GM19240 (cell line): ENCODE measurements around the gene SERPINA3.
"Not testable (repeated sequence)": the region's sequence is repeated elsewhere in the genome, so short reads cannot be mapped to it uniquely, and the experiment has no call there.

Experiments used
- DNase-seq: peaks from one replicate; pipeline ENCODE4 v3.0.0; 2011; ENCODE audit warnings: low spot score; ENCODE audit not compliant: insufficient read length

Gene SERPINA3

DNA sequence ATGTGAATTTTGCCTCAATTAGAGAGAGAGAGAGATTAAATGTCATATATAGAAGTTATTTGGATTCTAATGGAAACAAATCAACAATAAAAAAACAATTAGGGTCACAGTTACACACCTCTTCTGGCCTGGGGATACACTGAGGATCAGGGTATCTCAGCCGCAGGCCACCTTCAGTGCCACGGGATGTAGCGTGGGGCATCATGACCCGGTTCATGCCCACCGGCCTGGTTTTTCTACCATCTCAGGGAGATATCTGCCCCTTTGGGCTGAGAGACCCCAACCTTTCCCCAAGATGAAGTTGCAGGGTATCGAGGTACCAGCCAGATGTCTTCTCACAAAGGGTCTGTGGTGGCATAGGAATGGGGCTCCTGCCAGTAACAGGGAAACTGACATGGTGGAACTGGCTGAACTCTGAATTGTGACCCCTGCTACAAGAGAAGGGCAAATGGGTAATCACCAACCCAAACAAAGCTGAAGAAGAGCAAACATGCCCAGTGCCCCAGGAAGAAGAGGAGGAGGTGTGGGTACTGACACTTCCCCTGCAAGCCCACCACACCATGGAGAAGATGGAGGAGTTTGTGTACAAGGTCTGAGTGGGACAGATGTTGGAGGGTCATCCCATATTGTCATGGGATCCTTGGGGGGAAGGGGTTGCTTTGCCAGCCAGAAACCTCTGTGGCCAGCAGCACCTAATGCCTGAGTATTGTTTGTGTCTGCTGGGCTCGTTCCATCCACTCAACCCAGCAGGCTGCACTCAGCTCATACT lies 19.5 kb downstream of the SERPINA3 start:
- DNase-seq = no peak

DNA sequence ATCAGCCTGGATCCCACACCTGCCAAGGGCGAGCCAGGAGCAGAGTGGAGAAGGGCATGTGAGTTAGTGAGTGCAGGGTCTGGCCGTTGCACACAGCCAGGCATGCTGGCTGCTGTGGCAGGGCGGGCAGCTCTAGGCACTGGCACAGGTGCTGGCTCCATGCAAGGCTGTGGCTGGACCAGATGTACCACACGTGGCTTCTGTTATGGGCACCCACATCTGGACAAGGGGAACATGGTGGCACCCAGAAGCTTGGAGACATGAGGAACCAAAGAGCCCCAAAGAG lies 20.1 kb downstream of the SERPINA3 start:
- no peak for DNase-seq

DNA sequence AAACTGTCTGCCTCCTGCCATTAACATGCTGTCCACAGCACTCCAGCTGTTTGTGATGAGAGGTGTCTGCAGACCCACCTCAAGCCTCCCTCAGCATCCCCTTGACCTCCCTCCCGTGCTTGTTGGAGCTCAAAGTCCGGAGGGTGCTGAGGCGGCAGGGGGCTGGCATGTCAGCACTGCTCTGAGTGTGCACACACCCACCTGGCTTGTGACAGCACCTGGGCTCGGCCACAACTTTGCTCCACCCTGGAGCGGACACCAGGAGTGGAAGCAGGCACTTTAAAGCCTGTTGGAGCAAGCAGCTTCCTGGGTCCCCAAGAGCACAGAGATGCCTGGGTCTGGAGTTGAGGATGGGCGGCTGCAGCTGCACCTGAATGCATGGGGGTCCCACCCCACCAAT lies 20.9 kb downstream of the SERPINA3 start:
- DNase-seq = no peak

DNA sequence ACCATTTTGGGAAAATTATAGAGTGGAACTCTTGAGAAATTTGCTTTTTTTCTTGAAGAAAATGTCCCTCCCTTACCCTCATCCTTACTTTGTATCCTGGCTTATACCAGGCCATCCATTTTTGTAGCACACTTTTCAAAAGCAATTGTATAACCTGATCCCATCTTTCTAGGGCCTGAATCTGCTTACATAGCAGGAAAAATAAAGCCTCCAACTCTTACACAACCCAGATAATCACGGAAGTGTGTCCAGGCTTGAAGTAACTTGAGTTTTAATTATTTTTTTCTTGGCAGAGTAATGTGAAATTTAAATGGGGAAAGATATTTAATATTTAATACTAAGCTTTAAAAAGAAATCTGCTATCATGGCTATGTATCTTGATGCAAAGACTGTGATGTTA lies 23.0 kb downstream of the SERPINA3 start:
- DNase-seq = no peak

DNA sequence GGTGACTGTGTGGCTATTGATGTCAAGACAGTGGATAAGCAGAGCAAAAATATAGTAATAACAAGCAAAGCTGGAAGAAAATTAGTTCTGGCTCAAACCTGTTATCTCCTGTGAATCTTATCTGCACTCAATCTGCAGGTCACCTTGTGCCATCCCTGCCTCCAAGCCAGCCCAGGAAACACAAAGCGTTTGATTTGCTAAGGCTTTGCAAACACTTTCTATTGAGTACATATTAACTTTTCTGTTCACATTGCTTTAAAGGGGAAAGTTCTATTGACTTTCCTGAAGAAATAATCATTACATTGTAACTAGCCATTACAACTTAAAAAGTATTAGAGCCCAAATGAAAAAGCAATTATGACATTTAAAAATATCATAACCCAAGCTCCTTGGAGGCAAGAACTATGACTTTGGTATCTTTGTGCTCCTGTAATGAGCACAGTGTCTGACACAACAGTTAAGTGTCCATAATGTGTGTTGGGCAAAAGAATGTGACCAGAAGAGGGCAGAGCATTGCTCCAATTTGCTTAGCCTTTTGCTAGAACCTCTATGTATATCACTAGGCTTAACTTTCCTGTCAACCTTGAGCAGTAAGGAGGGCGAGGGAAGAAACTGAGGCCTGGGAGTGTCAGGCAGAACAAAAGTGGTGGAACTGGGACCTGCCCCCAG lies 24.7 kb downstream of the SERPINA3 start:
- DNase-seq = no peak

DNA sequence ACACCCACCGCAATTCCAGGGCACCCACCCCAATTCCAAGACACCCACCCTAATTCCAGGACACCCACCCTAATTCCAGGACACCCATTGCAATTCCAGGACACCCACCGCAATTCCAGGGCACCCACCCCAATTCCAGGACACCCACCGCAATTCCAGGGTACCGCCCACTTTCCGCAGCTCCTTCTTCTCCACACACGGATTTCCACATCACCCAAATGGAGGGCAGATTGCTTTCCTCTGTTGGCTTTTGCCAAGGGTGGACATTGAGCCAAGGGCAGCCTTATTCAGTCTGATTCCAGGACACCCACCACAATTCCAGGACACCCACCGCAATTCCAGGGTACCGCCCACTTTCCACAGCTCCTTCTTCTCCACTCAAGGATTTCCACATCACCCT lies 25.6 kb downstream of the SERPINA3 start:
- DNase-seq = not testable (repeated sequence)

DNA sequence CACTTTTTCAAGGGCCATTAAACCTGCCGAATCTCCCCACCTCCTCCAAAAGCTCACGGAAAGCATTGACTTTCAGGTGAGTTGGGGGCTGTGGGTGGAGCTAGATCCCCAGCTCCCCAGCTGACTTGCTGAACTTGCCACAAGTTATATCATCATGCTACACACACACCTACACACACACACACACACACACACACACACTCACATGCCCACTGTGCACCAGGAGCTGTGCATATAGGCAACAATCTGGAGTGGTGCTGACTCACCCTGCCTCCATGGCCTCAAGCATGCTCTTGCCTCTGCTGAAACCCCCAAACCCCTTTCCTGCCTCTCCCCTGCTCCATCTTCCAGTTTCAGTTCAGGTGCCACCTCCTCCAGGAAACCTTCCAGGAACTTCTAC lies 26.1 kb downstream of the SERPINA3 start:
- no peak for DNase-seq

DNA sequence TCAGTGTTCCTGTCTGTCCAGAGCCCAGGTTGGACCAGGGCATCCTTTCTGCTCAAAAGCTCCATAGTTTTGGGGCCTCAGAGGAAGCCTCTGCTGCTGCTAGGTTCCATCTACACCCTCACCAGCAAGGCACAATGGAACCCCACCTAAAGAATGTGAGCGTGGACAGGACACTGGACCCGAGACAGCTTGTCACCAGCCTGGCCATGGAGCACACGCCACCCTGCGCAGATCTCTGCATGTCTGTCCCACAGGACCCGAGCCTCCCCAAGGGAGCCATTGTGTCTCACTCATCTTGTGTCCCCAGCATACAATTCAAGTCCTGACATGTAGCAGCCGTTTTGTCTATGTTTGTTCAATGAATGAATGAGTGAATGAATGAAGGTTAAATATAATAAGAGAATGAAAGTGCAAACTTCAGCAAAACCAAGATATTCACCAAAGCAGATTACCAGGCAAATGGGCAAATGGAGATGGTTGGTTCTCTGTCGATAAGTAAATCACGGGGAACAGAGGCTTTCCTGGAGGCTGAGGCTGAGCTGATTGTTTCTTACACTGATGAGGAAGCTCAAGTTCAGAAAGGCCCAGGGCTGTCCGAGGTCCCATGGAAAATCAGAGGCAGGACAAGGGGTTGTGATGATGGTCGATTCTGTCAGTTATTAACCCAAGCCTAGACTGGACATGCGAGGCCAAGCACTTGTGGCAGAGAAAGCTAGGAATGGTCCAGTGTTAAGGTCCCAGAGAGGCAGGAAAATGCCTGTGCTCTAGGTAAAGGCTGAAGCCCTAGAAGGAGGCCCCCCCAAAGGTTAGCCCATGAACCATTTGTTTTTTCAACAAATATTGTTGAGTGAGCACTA lies 27.0 kb downstream of the SERPINA3 start:
- no peak for DNase-seq

DNA sequence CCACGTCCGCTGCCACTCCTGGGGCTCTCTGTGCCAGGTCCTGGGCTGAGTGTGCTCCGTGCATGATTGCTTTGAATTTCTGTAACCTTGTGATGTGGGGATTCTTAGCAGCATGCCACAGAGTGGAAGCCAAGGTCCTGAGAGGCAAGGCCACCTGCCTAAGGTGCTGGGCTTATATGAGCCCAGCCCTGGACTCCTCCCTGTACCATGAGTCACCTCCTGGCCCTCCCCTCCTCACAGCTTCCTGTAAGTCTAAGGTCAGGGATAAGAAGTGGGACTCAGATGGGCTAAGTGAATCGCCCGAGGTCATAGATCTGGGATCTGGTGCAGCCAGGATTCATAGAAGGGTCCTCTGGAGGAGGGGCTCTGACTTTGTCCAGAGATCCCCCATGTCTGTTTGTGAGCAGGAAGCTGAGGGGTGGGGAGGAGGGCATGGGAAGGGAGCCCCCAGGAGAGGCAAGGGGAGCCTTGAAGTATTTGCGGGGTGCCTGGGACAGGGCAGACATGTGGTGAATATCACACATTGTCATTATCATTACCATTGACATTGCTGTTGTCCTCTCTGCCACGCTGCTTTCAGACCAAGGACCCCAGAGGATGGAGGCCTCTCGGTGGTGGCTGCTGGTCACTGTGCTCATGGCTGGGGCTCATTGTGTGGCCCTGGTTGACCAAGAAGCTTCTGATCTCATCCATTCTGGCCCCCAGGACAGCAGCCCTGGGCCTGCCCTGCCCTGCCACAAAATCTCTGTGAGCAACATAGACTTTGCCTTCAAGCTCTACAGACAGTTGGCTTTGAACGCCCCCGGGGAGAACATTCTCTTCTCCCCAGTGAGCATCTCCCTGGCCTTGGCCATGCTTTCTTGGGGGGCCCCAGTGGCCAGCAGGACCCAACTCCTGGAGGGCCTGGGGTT lies 28.8 kb downstream of the SERPINA3 start:
- DNase-seq = no peak

DNA sequence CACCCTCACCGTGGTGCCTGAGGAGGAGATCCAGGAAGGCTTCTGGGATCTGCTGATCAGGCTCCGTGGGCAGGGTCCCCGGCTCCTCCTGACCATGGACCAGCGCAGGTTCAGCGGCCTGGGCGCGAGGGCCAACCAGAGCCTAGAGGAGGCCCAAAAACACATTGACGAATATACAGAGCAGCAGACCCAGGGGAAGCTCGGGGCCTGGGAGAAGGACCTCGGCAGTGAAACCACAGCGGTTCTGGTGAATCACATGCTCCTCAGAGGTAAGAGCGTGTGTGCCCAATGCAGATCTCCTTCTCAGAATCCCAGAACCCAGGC lies 29.4 kb downstream of the SERPINA3 start:
- no peak for DNase-seq

DNA sequence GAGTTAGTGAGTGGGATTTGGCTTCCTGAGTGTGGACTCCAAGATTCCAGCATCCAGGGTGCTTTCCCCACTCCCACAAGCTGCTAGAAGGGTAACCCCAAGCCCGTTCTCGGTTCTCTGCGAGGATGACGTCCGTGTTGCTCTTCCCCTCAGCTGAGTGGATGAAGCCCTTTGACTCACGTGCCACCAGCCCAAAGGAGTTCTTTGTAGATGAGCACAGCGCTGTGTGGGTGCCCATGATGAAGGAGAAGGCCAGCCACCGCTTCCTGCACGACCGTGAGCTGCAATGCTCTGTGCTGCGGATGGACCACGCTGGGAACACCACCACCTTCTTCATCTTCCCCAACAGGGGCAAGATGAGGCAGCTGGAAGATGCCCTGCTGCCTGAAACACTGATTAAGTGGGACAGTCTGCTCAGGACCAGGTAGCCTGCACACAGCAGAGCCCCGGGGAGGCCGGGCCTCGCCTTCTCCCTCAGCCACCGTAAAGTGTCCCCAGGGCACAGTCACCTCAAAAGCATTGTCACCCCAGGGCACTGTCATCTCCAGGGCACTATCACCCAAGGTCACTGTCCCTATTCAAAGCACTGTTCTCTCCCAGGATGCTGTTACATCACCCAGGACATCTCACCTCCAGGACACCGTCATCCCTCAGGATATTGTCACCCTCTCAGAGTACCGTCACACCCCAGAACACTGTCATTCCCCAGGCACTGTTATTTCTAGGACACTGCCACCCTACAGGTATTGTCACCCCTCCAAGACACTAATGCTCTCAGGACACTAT lies 31.3 kb downstream of the SERPINA3 start:
- no peak for DNase-seq

DNA sequence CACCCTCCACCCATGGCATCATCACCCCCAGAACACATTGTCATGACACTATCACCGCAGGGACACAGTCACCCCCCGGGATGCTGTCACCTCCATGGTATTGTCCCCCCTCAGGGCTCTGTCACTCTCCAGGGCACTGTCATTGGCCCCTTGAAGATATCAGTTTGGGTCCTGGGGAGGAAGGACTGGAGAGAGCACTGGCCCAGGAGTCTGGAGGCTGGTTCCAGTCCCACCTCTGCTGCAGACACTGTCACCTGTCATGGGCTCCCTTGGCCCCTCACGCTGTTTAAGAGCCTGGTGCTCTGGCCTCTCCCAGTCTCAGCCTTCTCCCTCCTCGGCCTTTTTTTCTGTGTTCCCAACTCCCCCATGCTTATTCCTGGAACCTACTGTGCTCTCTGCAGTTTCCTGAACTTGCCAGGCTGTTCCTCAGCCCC lies 31.9 kb downstream of the SERPINA3 start:
- DNase-seq = no peak

DNA sequence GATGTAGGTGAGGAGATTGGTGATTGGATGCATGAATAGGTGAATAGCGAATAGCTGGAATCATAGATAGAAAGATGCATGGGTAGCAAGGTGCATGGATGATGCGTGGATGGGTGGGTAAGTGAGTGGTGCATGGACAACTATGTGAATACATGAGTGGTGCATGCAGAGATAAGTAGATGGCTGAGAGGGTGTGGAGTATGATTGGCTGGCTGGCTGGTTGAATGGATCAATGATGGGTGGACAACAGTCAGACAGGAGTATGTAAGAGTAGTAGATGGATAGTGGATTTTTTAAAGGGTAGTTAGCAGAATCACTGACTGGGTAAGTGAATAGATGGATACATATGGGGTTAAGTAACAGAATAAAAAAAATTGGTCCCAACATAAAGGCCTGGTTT lies 33.9 kb downstream of the SERPINA3 start:
- no peak for DNase-seq

DNA sequence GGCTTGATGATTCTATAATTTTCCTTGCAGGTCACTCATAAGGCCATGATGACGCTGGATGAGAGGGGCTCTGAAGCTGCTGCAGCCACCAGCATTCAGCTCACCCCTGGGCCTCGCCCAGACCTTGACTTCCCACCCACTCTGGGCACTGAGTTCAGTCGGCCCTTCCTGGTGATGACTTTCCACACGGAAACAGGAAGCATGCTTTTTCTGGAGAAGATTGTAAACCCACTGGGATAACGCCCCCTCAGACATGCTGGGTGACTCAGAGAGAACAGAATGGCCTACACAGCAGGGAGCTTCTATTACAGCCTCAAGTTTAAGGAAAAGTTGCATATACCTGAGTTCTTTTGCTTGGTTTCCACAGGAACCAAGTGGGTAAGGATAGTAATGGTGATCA lies 34.3 kb downstream of the SERPINA3 start:
- no peak for DNase-seq

DNA sequence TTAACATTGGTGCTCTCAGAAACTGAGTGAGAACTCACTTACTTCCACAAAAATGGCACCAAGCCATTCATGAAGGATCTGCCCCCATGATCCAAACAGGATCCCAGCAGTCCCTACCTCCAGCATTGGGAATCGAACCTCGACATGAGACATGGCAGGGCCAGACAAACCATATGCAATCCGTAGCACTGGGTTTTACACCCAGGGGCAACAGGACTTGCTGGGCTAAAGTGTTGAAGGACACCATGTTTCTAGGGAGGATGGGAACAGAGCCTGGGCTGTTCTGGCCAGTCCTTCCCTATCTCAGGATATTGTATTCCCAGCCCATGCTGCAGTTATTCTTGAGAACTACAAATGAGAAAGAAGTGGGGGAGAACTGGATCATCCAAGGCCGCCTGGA lies 36.6 kb downstream of the SERPINA3 start:
- DNase-seq = no peak

DNA sequence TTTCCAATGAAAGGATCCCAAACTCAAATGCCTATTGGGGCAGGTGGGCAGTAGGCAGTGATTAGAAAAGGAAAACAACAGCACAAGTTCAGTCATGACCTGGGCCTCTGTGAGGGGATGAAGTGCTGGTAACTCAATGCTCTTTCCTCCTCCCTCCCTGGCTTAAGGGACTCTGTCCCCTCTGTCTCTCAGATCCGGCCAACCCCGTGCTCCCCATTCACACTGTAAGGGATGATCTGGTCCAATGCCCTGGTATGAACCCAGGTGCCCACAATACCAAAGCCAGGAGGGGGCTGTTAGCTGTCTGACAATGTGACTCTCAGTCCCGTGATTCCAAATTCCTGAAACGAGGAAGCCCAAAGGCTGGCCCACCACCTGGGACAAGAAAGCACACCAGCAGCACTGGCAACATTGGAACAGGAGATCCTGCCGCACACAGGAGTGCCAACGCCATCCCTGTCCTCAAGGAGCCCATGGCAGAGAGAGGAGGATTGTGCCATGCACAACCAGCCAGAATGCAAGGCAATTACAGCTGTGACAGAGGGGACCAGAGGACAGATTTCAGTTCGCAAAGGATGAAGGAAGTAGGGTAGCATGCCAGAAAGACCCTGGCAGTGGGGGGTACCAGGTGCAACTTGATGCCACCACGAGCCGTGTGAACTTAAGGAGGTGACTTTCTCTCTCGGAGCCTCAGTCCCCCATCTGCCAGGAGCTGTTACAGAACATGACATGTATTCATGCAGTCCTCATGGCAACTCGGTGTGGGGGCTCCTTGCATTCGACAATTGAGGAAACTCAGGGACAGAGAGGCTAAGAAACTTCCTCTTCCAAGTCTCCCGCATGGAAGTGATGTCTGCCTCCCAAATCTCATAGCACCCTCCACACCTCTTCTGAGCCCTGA lies 37.6 kb downstream of the SERPINA3 start:
- no peak for DNase-seq

DNA sequence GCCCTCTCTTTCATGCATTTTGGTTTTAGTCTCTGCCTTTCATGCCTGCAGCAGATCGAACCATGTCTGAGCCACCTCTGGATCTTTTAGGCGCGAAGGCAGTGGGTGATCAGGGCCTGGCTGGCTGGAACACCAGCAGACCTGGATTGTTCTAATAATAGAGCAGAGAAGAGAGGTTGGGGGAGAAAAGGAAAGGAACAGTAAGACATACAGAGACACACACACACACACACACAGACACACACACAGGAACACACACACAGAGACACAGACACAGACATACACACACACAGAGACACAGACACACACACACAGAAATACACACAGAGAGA lies 38.2 kb downstream of the SERPINA3 start:
- no peak for DNase-seq

DNA sequence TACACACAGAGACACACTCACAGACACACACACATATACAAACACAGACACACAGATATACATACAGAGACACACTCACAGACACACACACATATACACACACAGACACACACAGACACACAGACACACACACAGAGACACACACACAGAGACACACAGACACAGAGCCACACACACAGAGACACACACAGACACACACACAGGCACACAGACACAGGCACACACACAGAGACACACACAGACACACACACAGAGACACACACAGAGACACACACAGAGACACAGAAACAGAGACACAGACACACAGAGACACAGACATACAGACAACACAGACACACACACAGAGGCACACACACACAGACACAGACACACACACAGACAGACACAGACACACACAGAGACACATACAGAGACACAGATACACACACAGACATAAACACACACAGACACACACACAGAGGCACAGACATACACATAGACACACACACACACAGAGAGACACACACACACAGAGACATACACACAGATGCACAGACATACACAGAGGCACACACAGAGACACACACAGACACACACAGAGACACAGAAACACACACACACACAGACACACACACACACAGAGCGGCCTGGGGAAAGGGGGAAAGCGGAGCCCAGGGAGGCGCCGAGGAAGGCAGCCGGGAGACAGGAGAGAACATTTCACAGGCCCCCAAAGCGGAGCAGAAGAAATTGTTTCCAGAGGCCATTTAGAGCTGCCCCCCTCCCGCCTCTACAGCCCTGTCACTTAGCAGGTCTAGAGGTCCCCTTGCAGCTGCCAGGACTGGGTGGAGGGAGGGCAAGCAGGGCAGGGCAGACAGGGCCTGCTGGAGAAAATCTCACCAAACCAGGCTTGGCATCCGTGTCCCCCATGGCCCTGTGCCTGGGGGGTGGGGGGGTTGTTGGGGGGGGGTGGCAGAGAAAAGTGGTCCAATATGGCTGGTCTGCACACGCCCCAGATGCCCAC lies 38.9 kb downstream of the SERPINA3 start:
- no peak for DNase-seq

DNA sequence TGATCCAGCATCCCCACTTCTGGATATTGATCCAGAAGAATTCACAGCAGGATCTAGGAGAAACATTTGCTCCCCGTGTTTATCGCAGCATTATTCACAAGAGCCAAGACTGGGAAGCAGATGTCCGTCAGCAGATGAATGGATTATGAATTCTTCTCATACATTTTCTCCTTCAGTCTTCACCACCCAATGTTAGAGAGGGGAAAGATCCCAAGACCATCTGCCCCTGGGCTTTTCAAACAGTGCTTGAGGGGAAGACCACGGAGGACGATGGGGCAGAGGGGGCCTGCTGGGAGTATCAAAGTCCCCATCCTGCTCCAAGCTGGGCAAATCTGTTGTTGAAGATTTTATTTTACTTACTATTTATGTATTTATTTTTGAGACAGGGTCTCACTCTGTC lies 41.1 kb downstream of the SERPINA3 start:
- DNase-seq = no peak
